ENCODE results near the gene ARFGAP3.

The ARFGAP3 gene

GRCh38 chr22:42881982-42882656, 25.0 kb upstream of the ARFGAP3 start:
- Histone ChIP-seq H3K9me2 (replicated peaks; ENCODE audit: low read depth, low read length) (no peaks in the 10 kb centered on the region), H3K79me2 (ENCODE audit: insufficient read depth, low read length) (no peaks in the 10 kb centered on the region), H3K4me3 (ENCODE audit: low read length, poor library complexity, severe bottlenecking) (no peak overlapping the region), H3K9me3 (ENCODE audit: insufficient read depth, low read depth, low read length) (no peaks in the 10 kb centered on the region), H3K4me1 (ENCODE audit: insufficient read depth, low read length, poor library complexity, severe bottlenecking) (no peaks in the 10 kb centered on the region), H3K4me2 (ENCODE audit: low read depth, low read length, poor library complexity, severe bottlenecking) (no peak overlapping the region), H2AFZ (ENCODE audit: low read length) (no peak overlapping the region), H3K36me3 (ENCODE audit: insufficient read depth, low read length) (peaks cover 97% of the 10 kb centered on the region; the same call in 1 of the 2 replicates), H3K27me3 (ENCODE audit: insufficient read depth, low read length, poor library complexity, severe bottlenecking) (no peaks in the 10 kb centered on the region), H4K20me1 (ENCODE audit: insufficient read depth, low read length, poor library complexity, severe bottlenecking) (no peaks in the 10 kb centered on the region), H3F3A (ENCODE audit: low read depth) (no peaks in the 10 kb centered on the region), H3K9ac (ENCODE audit: low read depth, low read length, poor library complexity, severe bottlenecking) (no peak overlapping the region)
- TF ChIP-seq EZH2phosphoT487 (IDR thresholded peaks at IDR 0.05; ENCODE audit: borderline replicate concordance), result no peak
- no peak for TF ChIP-seq CTCF (conservative IDR thresholded peaks at IDR 0.05; ENCODE audit: low read length)

- TF ChIP-seq CTCF (conservative IDR thresholded peaks at IDR 0.05; ENCODE audit: low read length), result no peak
- TF ChIP-seq EZH2phosphoT487 (IDR thresholded peaks at IDR 0.05; ENCODE audit: borderline replicate concordance), result no peak
Observed at GRCh38 chr22:42881298-42881697, 24.2 kb upstream of the ARFGAP3 start.

GRCh38 chr22:42880815-42881214, 23.7 kb upstream of the ARFGAP3 start:
- Histone ChIP-seq H3F3A (ENCODE audit: low read depth) (no peaks in the 10 kb centered on the region), H3K9me2 (replicated peaks; ENCODE audit: low read depth, low read length) (no peaks in the 10 kb centered on the region), H3K79me2 (ENCODE audit: insufficient read depth, low read length) (no peaks in the 10 kb centered on the region), H3K9me3 (ENCODE audit: insufficient read depth, low read depth, low read length) (no peaks in the 10 kb centered on the region), H3K4me3 (ENCODE audit: low read length, poor library complexity, severe bottlenecking) (no peak overlapping the region), H3K4me2 (ENCODE audit: low read depth, low read length, poor library complexity, severe bottlenecking) (no peak overlapping the region), H3K36me3 (ENCODE audit: insufficient read depth, low read length) (peaks cover 97% of the 10 kb centered on the region; the same call in 1 of the 2 replicates), H3K9ac (ENCODE audit: low read depth, low read length, poor library complexity, severe bottlenecking) (no peak overlapping the region), H4K20me1 (ENCODE audit: insufficient read depth, low read length, poor library complexity, severe bottlenecking) (no peaks in the 10 kb centered on the region), H3K27me3 (ENCODE audit: insufficient read depth, low read length, poor library complexity, severe bottlenecking) (no peaks in the 10 kb centered on the region), H2AFZ (ENCODE audit: low read length) (no peak overlapping the region), H3K4me1 (ENCODE audit: insufficient read depth, low read length, poor library complexity, severe bottlenecking) (no peaks in the 10 kb centered on the region)
- no peak for TF ChIP-seq EZH2phosphoT487 (IDR thresholded peaks at IDR 0.05; ENCODE audit: borderline replicate concordance)
- TF ChIP-seq CTCF (conservative IDR thresholded peaks at IDR 0.05; ENCODE audit: low read length), result peak; percentile 31; the same call in 1 of the 2 replicates

More at GRCh38 chr22:42881298-42881697, 24.2 kb upstream of the ARFGAP3 start:
- Histone ChIP-seq H3K9me3 (ENCODE audit: insufficient read depth, low read depth, low read length) (no peaks in the 10 kb centered on the region), H3K79me2 (ENCODE audit: insufficient read depth, low read length) (no peaks in the 10 kb centered on the region), H3K36me3 (ENCODE audit: insufficient read depth, low read length) (peaks cover 97% of the 10 kb centered on the region; the same call in 1 of the 2 replicates), H3K4me1 (ENCODE audit: insufficient read depth, low read length, poor library complexity, severe bottlenecking) (no peaks in the 10 kb centered on the region), H2AFZ (ENCODE audit: low read length) (no peak overlapping the region), H3F3A (ENCODE audit: low read depth) (no peaks in the 10 kb centered on the region), H4K20me1 (ENCODE audit: insufficient read depth, low read length, poor library complexity, severe bottlenecking) (no peaks in the 10 kb centered on the region), H3K9me2 (replicated peaks; ENCODE audit: low read depth, low read length) (no peaks in the 10 kb centered on the region), H3K4me2 (ENCODE audit: low read depth, low read length, poor library complexity, severe bottlenecking) (no peak overlapping the region), H3K27me3 (ENCODE audit: insufficient read depth, low read length, poor library complexity, severe bottlenecking) (no peaks in the 10 kb centered on the region), H3K4me3 (ENCODE audit: low read length, poor library complexity, severe bottlenecking) (no peak overlapping the region), H3K9ac (ENCODE audit: low read depth, low read length, poor library complexity, severe bottlenecking) (no peak overlapping the region)

All from Loucy (cell line).